GM20000 (cell line): ENCODE measurements around the gene CTAGE9.
"Not testable (repeated sequence)": the region's sequence is repeated elsewhere in the genome, so short reads cannot be mapped to it uniquely, and the experiment has no call there.

Experiments used
- DNase-seq: peaks from one replicate; pipeline ENCODE4 v3.0.0; 2012; ENCODE audit warnings: low spot score
- CTCF ChIP-seq: IDR thresholded peaks from 2 replicates; pipeline ENCODE4 v1.5.1; 2012; ENCODE audit warnings: mild to moderate bottlenecking, control low read depth; ENCODE audit errors: extremely low read depth, missing control alignments

Gene CTAGE9

GRCh38 chr6:131710917-131711316 lies at the start of gene CTAGE9:
CTAGE9 (minus strand) TSS chr6:131711017; CDS start chr6:131711017, 0 bp downstream.
- not testable (repeated sequence) for DNase-seq

GRCh38 chr6:131758920-131759319 lies 48.1 kb upstream of the CTAGE9 start:
- TF ChIP-seq CTCF = no peak
- no peak for DNase-seq

GRCh38 chr6:131756039-131756438 lies 45.2 kb upstream of the CTAGE9 start:
- no peak for DNase-seq
- no peak for TF ChIP-seq CTCF

- TF ChIP-seq CTCF = no peak
- no peak for DNase-seq
Measured at GRCh38 chr6:131755597-131755996, 44.8 kb upstream of the CTAGE9 start.

- no peak for DNase-seq
- no peak for TF ChIP-seq CTCF
Measured at GRCh38 chr6:131754715-131755567, 44.1 kb upstream of the CTAGE9 start.

- no peak for TF ChIP-seq CTCF
- no peak for DNase-seq
Measured at GRCh38 chr6:131754088-131754487, 43.3 kb upstream of the CTAGE9 start.

- DNase-seq = not testable (repeated sequence)
Measured at GRCh38 chr6:131751012-131751715, 40.3 kb upstream of the CTAGE9 start.

GRCh38 chr6:131749023-131749422 lies 38.2 kb upstream of the CTAGE9 start:
- no peak for TF ChIP-seq CTCF
- DNase-seq = no peak
